Trophoblast cell (in vitro differentiated cells and primary cell): ENCODE measurements around the gene CCDC181.
A peak's percentile ranks its signal among the peaks of the same experiment; 100 is the strongest.

Experiments used
- DNase-seq, 2 donors: peaks; one replicate each; pipeline ENCODE4 v3.0.0-alpha.2; 2016
- H2AFZ ChIP-seq: 2 replicates; pipeline ENCODE4 v1.6.1; 2013; ENCODE audit warnings: low read length, moderate library complexity, mild to moderate bottlenecking; ENCODE audit not compliant: insufficient read depth, poor library complexity
- H2AK5ac ChIP-seq: 2 replicates; pipeline ENCODE4 v1.6.1; 2013; ENCODE audit warnings: mild to moderate bottlenecking, low read length
- H2BK120ac ChIP-seq: 2 replicates; pipeline ENCODE4 v1.6.1; 2013; ENCODE audit warnings: low read length, mild to moderate bottlenecking, moderate library complexity; ENCODE audit not compliant: insufficient read depth, poor library complexity
- H2BK12ac ChIP-seq: 2 replicates; pipeline ENCODE4 v1.6.1; 2013; ENCODE audit warnings: mild to moderate bottlenecking, low read length, moderate library complexity
- H2BK5ac ChIP-seq: 2 replicates; pipeline ENCODE4 v1.6.1; 2013; ENCODE audit warnings: low read length, low read depth, moderate library complexity, mild to moderate bottlenecking; ENCODE audit not compliant: poor library complexity
- H3K14ac ChIP-seq: 2 replicates; pipeline ENCODE4 v1.6.1; 2013; ENCODE audit warnings: mild to moderate bottlenecking, low read length
- H3K18ac ChIP-seq: 2 replicates; pipeline ENCODE4 v1.6.1; 2013; ENCODE audit warnings: mild to moderate bottlenecking, low read length
- H3K23ac ChIP-seq: 2 replicates; pipeline ENCODE4 v1.6.1; 2013; ENCODE audit warnings: low read length
- H3K27ac ChIP-seq: 2 replicates; pipeline ENCODE4 v1.5.1; 2013; ENCODE audit warnings: low read depth, mild to moderate bottlenecking, inconsistent platforms, low read length, moderate library complexity
- H3K27me3 ChIP-seq: 2 replicates; pipeline ENCODE4 v1.6.1; 2013; ENCODE audit warnings: inconsistent platforms, mild to moderate bottlenecking, low read length, moderate library complexity; ENCODE audit not compliant: insufficient read depth
- H3K36me3 ChIP-seq, 2 experiments: 1 replicate in 1 of 2; 2 replicates in 1 of 2; pipeline ENCODE4 v1.6.1; 2013; ENCODE audit warnings: low read length in 2 of 2, mild to moderate bottlenecking in 2 of 2, moderate library complexity in 1 of 2; ENCODE audit not compliant: insufficient read depth in 2 of 2, control insufficient read depth in 1 of 2
- H3K4ac ChIP-seq: 2 replicates; pipeline ENCODE4 v1.6.1; 2013; ENCODE audit warnings: low read depth, mild to moderate bottlenecking, low read length, moderate library complexity
- H3K4me1 ChIP-seq, 2 experiments: 1 replicate in 1 of 2; 2 replicates in 1 of 2; pipeline ENCODE4 v1.6.1; 2013; ENCODE audit warnings: low read length in 2 of 2, mild to moderate bottlenecking in 2 of 2, moderate library complexity in 1 of 2; ENCODE audit not compliant: insufficient read depth in 2 of 2, control insufficient read depth in 1 of 2
- H3K4me2 ChIP-seq: 2 replicates; pipeline ENCODE4 v1.6.1; 2013; ENCODE audit warnings: inconsistent platforms, mild to moderate bottlenecking, low read length, moderate library complexity
- H3K4me3 ChIP-seq: 2 replicates; pipeline ENCODE4 v1.5.1; 2013; ENCODE audit warnings: mild to moderate bottlenecking, low read depth, low read length, inconsistent platforms
- H3K79me1 ChIP-seq: one replicate; pipeline ENCODE4 v1.6.1; 2013; ENCODE audit warnings: low read length
- H3K79me2 ChIP-seq: 2 replicates; pipeline ENCODE4 v1.6.1; 2013; ENCODE audit warnings: low read length, mild to moderate bottlenecking; ENCODE audit not compliant: control insufficient read depth, insufficient read depth, poor library complexity
- H3K9ac ChIP-seq: 2 replicates; pipeline ENCODE4 v1.6.1; 2013; ENCODE audit warnings: mild to moderate bottlenecking, low read length
- H3K9me3 ChIP-seq: 2 replicates; pipeline ENCODE4 v1.6.1; 2013; ENCODE audit warnings: low read depth, mild to moderate bottlenecking, control low read depth, inconsistent platforms, low read length; ENCODE audit not compliant: insufficient read depth
- H4K12ac ChIP-seq: 2 replicates; pipeline ENCODE4 v1.6.1; 2013; ENCODE audit warnings: low read depth, mild to moderate bottlenecking, low read length, moderate library complexity
- H4K8ac ChIP-seq: 2 replicates; pipeline ENCODE4 v1.6.1; 2013; ENCODE audit warnings: low read depth, mild to moderate bottlenecking, low read length, moderate library complexity
- H4K91ac ChIP-seq: one replicate; pipeline ENCODE4 v1.6.1; 2013; ENCODE audit warnings: low read depth, mild to moderate bottlenecking, low read length, moderate library complexity
- WGBS: extraction: QIAGEN DNeasy Blood & Tissue Kit; methylation state at CpG from one replicate; pipeline ENCODE4 v1.1.7; 2013; ENCODE audit warnings: missing lambda C conversion rate; ENCODE audit not compliant: insufficient read length, insufficient coverage; ENCODE audit errors: extremely low coverage; 5-methylcytosine and 5-hydroxymethylcytosine counted together

The CCDC181 gene

GRCh38 chr1:169456029-169456428, 28.8 kb upstream of the CCDC181 start:
- no peaks in the 10 kb centered on the region for H3K4me1 ChIP-seq
- H2AK5ac ChIP-seq = no peak overlapping the region
- no peak overlapping the region for H3K14ac ChIP-seq
- no peak overlapping the region for H4K12ac ChIP-seq
- no peak overlapping the region for H2AFZ ChIP-seq
- no peak overlapping the region for H3K4me3 ChIP-seq
- no peaks in the 10 kb centered on the region for H3K79me1 ChIP-seq
- H3K36me3 ChIP-seq = no peaks in the 10 kb centered on the region
- DNase-seq = no peak
- H2BK120ac ChIP-seq = no peak overlapping the region
- H2BK5ac ChIP-seq = no peak overlapping the region
- no peak overlapping the region for H4K91ac ChIP-seq
- H3K4ac ChIP-seq = no peak overlapping the region
- no peak overlapping the region for H3K9ac ChIP-seq
- no peak overlapping the region for H2BK12ac ChIP-seq
- H3K9me3 ChIP-seq = peaks cover 2% of the 10 kb centered on the region
- no CpG with 5 or more reads among the region's 2 CpGs for WGBS
- no peak overlapping the region for H3K23ac ChIP-seq
- no peak overlapping the region for H4K8ac ChIP-seq
- no peaks in the 10 kb centered on the region for H3K79me2 ChIP-seq
- H3K4me2 ChIP-seq = no peak overlapping the region
- H3K27me3 ChIP-seq = no peaks in the 10 kb centered on the region
- no peak overlapping the region for H3K27ac ChIP-seq
- no peak overlapping the region for H3K18ac ChIP-seq

DNA sequence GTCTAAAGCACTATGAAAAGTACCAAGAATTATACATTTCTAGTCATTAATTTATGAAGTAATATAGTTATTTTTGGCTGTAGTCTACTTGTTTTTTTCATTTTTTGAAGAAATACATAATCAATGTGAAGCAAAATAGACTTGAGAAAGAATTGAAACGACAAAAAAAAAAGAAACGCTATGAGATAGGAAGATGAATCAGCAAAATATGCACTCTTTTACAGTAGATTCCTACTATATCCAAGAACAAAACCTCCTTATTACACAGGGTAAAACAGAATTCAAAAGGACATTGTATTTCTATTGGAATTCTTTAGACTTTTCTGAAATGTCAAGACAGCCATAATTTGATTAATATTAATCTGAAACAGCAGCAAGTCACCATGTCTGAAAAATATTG, 25.6 kb upstream of the CCDC181 start:
- Histone ChIP-seq H3K4me3 (no peak overlapping the region), H3K4me2 (no peak overlapping the region), H3K14ac (no peak overlapping the region), H2BK5ac (no peak overlapping the region), H2BK12ac (no peak overlapping the region), H3K18ac (no peak overlapping the region), H2AFZ (no peak overlapping the region), H4K8ac (no peak overlapping the region), H2BK120ac (no peak overlapping the region), H3K23ac (no peak overlapping the region), H4K91ac (no peak overlapping the region), H3K4ac (no peak overlapping the region), H3K4me1 (no peaks in the 10 kb centered on the region), H2AK5ac (no peak overlapping the region), H3K36me3 (no peaks in the 10 kb centered on the region), H4K12ac (no peak overlapping the region), H3K79me2 (no peaks in the 10 kb centered on the region), H3K27me3 (no peaks in the 10 kb centered on the region), H3K9ac (no peak overlapping the region), H3K27ac (no peak overlapping the region), H3K79me1 (no peaks in the 10 kb centered on the region), H3K9me3 (no peaks in the 10 kb centered on the region)
- no peak for DNase-seq
- WGBS = no CpG with 5 or more reads among the region's 2 CpGs

GRCh38 chr1:169451218-169451824, 24.0 kb upstream of the CCDC181 start:
- Histone ChIP-seq H3K4me3 (no peak overlapping the region), H3K23ac (no peak overlapping the region), H3K27ac (no peak overlapping the region), H2AK5ac (no peak overlapping the region), H3K4ac (no peak overlapping the region), H3K18ac (no peak overlapping the region), H3K79me2 (no peaks in the 10 kb centered on the region), H2BK5ac (no peak overlapping the region), H3K79me1 (no peaks in the 10 kb centered on the region), H3K9ac (no peak overlapping the region), H4K12ac (no peak overlapping the region), H3K14ac (no peak overlapping the region), H3K4me1 (no peaks in the 10 kb centered on the region), H3K4me2 (no peak overlapping the region), H4K8ac (no peak overlapping the region), H3K27me3 (no peaks in the 10 kb centered on the region), H2AFZ (no peak overlapping the region), H3K36me3 (no peaks in the 10 kb centered on the region), H3K9me3 (no peaks in the 10 kb centered on the region), H2BK120ac (no peak overlapping the region), H2BK12ac (no peak overlapping the region), H4K91ac (no peak overlapping the region)
- no CpG with 5 or more reads among the region's 1 CpG for WGBS
- peak in 1 of 2 donors; percentile 66 for DNase-seq

DNA sequence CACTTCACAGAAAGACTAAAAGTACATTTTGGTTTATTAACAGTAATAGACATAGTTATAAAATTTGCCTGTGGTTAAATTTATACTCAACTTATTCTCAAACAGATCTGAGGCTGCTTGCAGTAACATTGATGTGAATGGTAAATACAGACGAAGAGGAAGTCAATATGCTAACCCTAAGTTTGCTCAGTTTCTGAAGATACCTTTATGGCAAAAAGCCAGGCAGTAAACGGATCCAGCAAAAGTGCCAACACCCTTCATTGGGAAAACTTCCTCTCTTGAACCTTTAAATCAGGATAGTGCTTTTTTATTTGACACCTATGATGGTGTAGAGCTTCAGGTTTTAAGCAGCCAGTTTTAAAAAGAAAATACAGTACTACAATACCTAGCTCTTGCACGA, 16.6 kb upstream of the CCDC181 start:
- Histone ChIP-seq H2BK12ac (no peak overlapping the region), H3K4me2 (no peak overlapping the region)

More for the DNA sequence above, 16.6 kb upstream of the CCDC181 start:
- Histone ChIP-seq H3K14ac (no peak overlapping the region), H2BK120ac (no peak overlapping the region), H4K8ac (no peak overlapping the region), H4K12ac (no peak overlapping the region), H3K36me3 (no peaks in the 10 kb centered on the region), H2BK5ac (no peak overlapping the region), H2AK5ac (no peak overlapping the region), H3K9me3 (no peaks in the 10 kb centered on the region), H3K4ac (no peak overlapping the region), H3K23ac (no peak overlapping the region), H3K79me2 (no peaks in the 10 kb centered on the region), H2AFZ (no peak overlapping the region), H4K91ac (no peak overlapping the region), H3K4me1 (no peaks in the 10 kb centered on the region), H3K9ac (no peak overlapping the region), H3K4me3 (no peak overlapping the region), H3K27ac (no peak overlapping the region), H3K79me1 (no peaks in the 10 kb centered on the region), H3K18ac (no peak overlapping the region), H3K27me3 (no peaks in the 10 kb centered on the region)
- DNase-seq = no peak
- WGBS = no CpG with 5 or more reads among the region's 3 CpGs
